ENCODE measurements around the gene POGK. TPM values are rescaled to one million over a fixed set of nuclear protein-coding genes. Genes with fewer than 3 reads are reported as not detected.
A peak's percentile ranks its signal among the peaks of the same experiment; 100 is the strongest.

Gene POGK
- total RNA-seq, 1 experiment from 2014 or later: 47.7 TPM

DNA sequence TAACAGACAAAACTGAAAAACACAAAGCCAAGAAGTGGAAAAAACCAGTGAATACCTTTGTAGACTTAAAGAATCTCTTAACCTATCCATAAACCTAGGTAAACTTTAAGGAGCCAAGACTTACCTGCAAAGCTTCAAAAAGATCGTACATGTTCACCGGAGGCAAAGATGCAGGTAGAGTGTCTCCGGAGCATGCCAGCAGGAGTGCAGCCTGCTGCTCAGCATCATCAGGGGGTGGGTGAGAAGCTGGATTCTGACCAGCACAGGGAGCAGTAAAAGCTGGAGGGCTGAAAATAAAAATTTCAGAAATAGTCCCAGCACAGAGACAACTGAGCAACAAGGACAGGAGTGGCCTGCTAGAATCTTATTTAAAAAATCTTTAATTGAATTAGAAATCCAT lies 18.7 kb downstream of the POGK start:
- Histone ChIP-seq H2BK5ac (ENCODE audit: insufficient read length, low read length) (no peak overlapping the region), H3K18ac (ENCODE audit: insufficient read length, low read depth, low read length) (no peak overlapping the region), H2BK20ac (ENCODE audit: low read depth, low read length, poor library complexity, severe bottlenecking) (no peak overlapping the region), H3K14ac (ENCODE audit: insufficient read depth, low read length) (no peak overlapping the region), H2AFZ (ENCODE audit: low read length) (no peak overlapping the region), H3K4me2 (ENCODE audit: insufficient read depth, insufficient read length, low read length) (no peak overlapping the region), H2AK5ac (ENCODE audit: insufficient read length, low read length) (no peak overlapping the region), H4K91ac (ENCODE audit: insufficient read length, low read depth, low read length) (no peak overlapping the region), H3K23me2 (ENCODE audit: insufficient read length, low read depth, low read length, poor library complexity, severe bottlenecking) (no peaks in the 10 kb centered on the region), H3T11ph (ENCODE audit: low read length) (no peak overlapping the region), H3K27me3 (ENCODE audit: insufficient read depth, low read length) (no peaks in the 10 kb centered on the region), H2BK15ac (ENCODE audit: low read depth, low read length) (no peak overlapping the region), H3K4me1 (ENCODE audit: insufficient read depth, low read length) (peaks cover 3% of the 10 kb centered on the region; the same call in 1 of the 2 replicates), H4K8ac (replicated peaks; ENCODE audit: insufficient read length, low read depth, low read length) (no peak overlapping the region), H2BK12ac (ENCODE audit: insufficient read length, low read depth, low read length) (no peak overlapping the region), H3K79me1 (ENCODE audit: insufficient read depth, low read depth, low read length, poor library complexity, severe bottlenecking) (no peaks in the 10 kb centered on the region), H3K9ac (ENCODE audit: extremely low read depth, insufficient read length, low read length) (no peak overlapping the region), H3K4ac (ENCODE audit: low read depth, low read length) (no peak overlapping the region), H4K5ac (ENCODE audit: insufficient read length, low read depth, low read length) (no peak overlapping the region), H3K56ac (ENCODE audit: insufficient read length, low read depth, low read length) (no peak overlapping the region), H3K79me2 (ENCODE audit: insufficient read depth, low read length) (no peaks in the 10 kb centered on the region), H3K9me3 (ENCODE audit: control insufficient read depth, low read depth, low read length) (no peaks in the 10 kb centered on the region), H3K23ac (ENCODE audit: insufficient read length, low read depth, low read length) (no peak overlapping the region), H4K20me1 (ENCODE audit: control insufficient read depth, insufficient read depth, insufficient read length) (no peaks in the 10 kb centered on the region), H2BK120ac (ENCODE audit: low read depth, low read length, poor library complexity, severe bottlenecking) (no peak overlapping the region), H3K27ac (ENCODE audit: insufficient read length, low read depth, low read length) (no peak overlapping the region)
- no peak for DNase-seq
- H3K9me3 Mint-ChIP-seq: no peaks in the 10 kb centered on the region
- no CpG with 5 or more reads among the region's 3 CpGs for WGBS (ENCODE audit: extremely low coverage, insufficient read length, low lambda C conversion rate)
- peaks cover 36 to 70% (median 48%) of the 10 kb centered on the region in 3 experiments; a peak in 6 of 7 replicates for H3K36me3 Mint-ChIP-seq (ENCODE audit: insufficient read depth in 1 of 3, low read depth in 3 of 3)
- peaks cover 33 to 40% of the 10 kb centered on the region in 2 experiments for H3K4me1 Mint-ChIP-seq
- H3K4me3 Mint-ChIP-seq: no peak overlapping the region
- TF ChIP-seq, protein P1, sequence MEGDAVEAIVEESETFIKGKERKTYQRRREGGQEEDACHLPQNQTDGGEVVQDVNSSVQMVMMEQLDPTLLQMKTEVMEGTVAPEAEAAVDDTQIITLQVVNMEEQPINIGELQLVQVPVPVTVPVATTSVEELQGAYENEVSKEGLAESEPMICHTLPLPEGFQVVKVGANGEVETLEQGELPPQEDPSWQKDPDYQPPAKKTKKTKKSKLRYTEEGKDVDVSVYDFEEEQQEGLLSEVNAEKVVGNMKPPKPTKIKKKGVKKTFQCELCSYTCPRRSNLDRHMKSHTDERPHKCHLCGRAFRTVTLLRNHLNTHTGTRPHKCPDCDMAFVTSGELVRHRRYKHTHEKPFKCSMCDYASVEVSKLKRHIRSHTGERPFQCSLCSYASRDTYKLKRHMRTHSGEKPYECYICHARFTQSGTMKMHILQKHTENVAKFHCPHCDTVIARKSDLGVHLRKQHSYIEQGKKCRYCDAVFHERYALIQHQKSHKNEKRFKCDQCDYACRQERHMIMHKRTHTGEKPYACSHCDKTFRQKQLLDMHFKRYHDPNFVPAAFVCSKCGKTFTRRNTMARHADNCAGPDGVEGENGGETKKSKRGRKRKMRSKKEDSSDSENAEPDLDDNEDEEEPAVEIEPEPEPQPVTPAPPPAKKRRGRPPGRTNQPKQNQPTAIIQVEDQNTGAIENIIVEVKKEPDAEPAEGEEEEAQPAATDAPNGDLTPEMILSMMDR (conservative IDR thresholded peaks at IDR 0.05): no peak
- peak overlapping the region in 1 of 3 experiments; percentile 27; a peak in 1 of 7 replicates for H3K27ac Mint-ChIP-seq
- H3K27me3 Mint-ChIP-seq (ENCODE audit: low read depth): no peaks in the 10 kb centered on the region
